Omental fat pad (tissue), 4 donors: Measurements from ENCODE around the gene KDM6A. TPM values are rescaled to one million over a fixed set of nuclear protein-coding genes. Genes with fewer than 3 reads are reported as not detected.

Source experiments
- ATAC-seq: fragments of 150-250 bp; one replicate; pipeline ENCODE4 v1.9.1; 2016; ENCODE audit warnings: mild to moderate bottlenecking, moderate library complexity; ENCODE audit not compliant: low FRiP score
- DNase-seq: peaks from one replicate; pipeline ENCODE4 v3.0.0-alpha.2; 2019; ENCODE audit warnings: low spot score
- total RNA-seq, 4 donors: library from RNA; depleted of rRNA; stranded (reverse); fragments of >200 nt; gene quantifications; one replicate each; pipeline ENCODE4 v1.1.0, GENCODE V29; 2016
- TF ChIP-seq, protein P1 (sequence below), 3 donors: fragments of 450-650 bp; IDR thresholded peaks; one replicate each; pipeline ENCODE4 v1.5.1; 2016 to 2017; ENCODE audit warnings: antibody characterized with exemption in 3 of 3, mild to moderate bottlenecking in 3 of 3, moderate library complexity in 2 of 3

Gene KDM6A
- total RNA-seq, 4 donors from 2014 or later: 24.4 to 41.3 (median 29.9) TPM

DNA sequence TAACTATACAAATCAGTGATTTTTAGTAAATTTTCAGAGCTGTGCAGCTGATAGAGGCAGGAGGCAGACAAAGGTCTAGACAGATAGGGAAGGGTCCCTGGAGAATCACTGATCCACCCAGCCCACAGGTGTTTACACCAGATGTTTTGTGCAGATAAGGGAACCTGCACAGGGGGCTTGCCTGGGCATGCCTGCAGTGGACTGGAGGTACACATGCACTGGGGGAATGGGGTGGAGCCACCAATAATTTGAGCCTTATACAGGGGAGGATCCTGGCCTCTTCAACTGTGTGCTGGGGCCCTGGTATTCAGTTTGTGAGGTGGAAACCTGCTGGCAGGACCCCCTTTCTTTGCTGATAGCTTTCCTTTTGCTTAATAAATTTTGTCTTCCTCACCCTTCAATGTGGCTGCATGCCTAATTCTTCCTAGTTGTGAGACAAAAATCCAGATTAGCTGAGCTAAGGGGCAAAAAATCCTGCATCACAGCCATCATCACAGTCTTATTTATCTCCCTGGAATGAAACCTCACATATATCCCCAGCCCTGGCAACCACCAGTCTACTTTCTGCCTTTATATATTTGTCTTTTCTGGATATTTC is 102.8 kb downstream of the KDM6A start:
- ATAC-seq (no peak), DNase-seq (no peak)
- TF ChIP-seq, protein P1, sequence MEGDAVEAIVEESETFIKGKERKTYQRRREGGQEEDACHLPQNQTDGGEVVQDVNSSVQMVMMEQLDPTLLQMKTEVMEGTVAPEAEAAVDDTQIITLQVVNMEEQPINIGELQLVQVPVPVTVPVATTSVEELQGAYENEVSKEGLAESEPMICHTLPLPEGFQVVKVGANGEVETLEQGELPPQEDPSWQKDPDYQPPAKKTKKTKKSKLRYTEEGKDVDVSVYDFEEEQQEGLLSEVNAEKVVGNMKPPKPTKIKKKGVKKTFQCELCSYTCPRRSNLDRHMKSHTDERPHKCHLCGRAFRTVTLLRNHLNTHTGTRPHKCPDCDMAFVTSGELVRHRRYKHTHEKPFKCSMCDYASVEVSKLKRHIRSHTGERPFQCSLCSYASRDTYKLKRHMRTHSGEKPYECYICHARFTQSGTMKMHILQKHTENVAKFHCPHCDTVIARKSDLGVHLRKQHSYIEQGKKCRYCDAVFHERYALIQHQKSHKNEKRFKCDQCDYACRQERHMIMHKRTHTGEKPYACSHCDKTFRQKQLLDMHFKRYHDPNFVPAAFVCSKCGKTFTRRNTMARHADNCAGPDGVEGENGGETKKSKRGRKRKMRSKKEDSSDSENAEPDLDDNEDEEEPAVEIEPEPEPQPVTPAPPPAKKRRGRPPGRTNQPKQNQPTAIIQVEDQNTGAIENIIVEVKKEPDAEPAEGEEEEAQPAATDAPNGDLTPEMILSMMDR (IDR thresholded peaks at IDR 0.05): no peak

DNA sequence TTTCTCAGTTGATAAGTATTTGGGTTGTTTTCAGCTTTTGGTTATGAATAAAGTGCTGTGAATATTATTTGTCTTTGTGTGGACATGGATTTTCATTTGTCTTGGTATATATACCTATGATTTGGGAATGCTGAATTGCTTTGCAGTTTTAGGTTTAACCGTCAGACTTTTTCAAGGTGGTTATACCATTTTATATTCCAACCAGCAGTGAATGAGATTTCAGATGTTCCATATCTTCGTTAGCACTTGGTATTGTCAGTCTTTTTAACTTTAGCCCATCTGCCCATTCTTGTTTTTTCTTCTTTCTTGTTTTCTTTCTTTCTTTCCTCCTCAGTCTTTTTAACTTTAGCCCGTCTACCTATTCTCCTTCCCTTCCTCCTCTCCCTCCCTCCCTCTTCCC is 106.0 kb downstream of the KDM6A start:
- DNase-seq (no peak), ATAC-seq (no peak)
- TF ChIP-seq, protein P1 (IDR thresholded peaks at IDR 0.05): no peak

DNA sequence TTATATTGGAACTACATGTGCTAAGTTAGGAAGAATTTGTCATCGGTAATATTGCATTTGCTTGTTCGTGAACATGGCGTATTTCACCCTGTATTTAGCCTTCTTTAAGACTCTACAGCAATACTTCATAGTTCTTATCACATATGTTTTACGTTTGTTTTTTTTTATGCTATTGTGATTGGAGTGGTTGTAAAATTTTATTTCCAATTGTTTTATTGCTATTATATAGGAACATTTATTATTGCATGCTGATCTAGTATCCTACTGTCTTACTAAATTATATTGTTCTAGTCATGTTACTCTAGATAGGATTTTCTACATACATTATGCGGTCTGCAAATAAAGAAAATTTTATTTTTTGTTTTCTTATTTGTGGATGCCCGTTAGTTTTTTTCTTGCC is 107.4 kb downstream of the KDM6A start:
- DNase-seq: no peak
- TF ChIP-seq, protein P1 (IDR thresholded peaks at IDR 0.05): no peak
- no peak for ATAC-seq

DNA sequence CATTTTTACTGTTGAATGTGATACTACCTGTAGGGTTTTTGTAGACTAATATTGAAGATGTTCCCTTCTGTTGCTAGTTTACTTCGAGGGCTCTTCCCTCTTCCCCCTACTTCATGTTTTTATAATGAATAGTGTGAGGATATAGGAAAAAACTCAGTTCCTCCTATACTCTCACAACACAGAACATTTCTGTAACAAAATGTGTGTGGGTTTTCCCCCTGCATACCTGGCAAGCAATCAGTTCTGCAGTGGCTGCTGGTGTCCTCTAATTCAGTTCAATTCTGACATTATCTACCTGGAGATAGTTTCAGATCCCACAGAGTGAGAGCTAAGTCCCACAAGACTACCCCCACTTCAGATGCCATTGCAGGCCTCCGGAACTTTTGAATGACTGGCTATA is 107.9 kb downstream of the KDM6A start:
- TF ChIP-seq, protein P1 (IDR thresholded peaks at IDR 0.05): no peak
- DNase-seq (no peak), ATAC-seq (no peak)

DNA sequence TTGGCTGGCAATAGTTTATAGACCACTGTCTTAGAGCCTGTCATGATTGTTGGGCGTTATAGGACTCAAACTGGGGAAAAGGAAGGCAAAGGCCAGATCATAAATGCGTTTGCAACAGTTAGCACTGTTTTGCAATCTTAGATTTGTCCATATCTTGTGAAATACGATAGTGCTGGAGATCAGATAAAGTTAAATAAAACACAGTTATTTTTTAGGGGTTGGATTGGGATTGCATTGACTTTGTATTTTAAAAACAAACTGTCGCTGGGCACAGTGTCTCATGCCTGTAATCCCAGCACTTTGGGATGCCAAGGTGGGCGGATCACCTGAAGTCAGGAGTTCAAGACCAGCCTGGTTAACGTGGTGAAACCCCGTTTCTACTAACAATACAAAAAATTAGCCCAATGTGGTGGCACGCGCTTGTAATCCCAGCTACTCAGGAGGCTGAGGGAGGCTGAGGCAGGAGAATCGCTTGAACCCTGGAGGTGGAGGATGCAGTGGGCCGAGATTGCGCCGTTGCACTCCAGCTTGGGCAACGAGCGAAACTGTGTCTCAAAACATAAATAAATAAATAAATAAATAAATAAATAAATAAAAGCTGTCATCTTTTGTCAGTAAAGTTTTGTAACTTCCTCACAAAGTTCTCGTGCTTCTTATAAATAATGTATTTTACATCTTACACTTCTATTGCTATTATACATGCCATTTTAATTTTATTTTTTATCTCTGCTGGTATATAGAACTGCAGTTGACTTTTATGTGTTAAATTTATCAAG is 117.2 kb downstream of the KDM6A start:
- TF ChIP-seq, protein P1 (IDR thresholded peaks at IDR 0.05): no peak
- DNase-seq (no peak), ATAC-seq (no peak)

DNA sequence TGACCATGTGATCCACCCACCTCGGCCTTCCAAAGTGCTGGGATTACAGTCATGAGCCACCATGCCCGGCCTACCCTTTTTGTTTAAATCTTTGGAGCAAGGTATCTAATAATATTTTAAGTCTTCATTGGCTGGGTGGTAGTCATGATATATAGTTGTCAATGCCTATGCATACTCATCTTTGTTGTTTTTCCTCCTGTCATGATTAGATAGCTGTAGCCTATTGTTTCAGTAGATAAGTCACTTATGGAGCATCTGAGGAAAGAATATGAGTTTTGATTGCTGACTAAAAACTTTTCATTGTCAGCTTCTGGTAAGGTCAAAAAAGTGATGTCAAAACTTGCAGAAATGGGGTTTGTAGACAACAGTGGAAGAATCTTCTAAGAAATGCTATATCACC is 119.8 kb downstream of the KDM6A start:
- TF ChIP-seq, protein P1 (IDR thresholded peaks at IDR 0.05): no peak
- DNase-seq (no peak), ATAC-seq (no peak)

GRCh38 chrX:44996277-44996676 is 123.3 kb downstream of the KDM6A start:
- ATAC-seq (no peak), DNase-seq (no peak)
- TF ChIP-seq, protein P1 (IDR thresholded peaks at IDR 0.05): no peak
